ENCODE measurements around the gene RNF126.

DNA sequence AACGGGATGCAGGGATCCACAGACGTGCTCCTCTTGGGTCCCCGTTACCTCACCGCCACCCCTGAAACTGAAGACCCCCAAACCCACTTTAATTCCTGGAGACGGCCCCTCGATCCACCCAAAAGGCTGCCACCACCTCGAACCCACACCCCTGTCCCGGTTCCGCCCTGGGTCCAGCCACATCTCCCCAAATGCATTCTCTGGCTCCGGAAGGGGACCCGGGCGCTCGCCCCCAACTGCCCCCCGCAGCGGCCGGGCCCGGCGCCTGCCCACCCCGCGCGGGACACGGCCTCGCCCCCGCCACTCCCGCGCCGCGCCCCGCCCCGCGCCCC is 13.0 kb upstream of the RNF126 start:
- TF ChIP-seq, protein P1, sequence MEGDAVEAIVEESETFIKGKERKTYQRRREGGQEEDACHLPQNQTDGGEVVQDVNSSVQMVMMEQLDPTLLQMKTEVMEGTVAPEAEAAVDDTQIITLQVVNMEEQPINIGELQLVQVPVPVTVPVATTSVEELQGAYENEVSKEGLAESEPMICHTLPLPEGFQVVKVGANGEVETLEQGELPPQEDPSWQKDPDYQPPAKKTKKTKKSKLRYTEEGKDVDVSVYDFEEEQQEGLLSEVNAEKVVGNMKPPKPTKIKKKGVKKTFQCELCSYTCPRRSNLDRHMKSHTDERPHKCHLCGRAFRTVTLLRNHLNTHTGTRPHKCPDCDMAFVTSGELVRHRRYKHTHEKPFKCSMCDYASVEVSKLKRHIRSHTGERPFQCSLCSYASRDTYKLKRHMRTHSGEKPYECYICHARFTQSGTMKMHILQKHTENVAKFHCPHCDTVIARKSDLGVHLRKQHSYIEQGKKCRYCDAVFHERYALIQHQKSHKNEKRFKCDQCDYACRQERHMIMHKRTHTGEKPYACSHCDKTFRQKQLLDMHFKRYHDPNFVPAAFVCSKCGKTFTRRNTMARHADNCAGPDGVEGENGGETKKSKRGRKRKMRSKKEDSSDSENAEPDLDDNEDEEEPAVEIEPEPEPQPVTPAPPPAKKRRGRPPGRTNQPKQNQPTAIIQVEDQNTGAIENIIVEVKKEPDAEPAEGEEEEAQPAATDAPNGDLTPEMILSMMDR (IDR thresholded peaks at IDR 0.05): no peak
- TF ChIP-seq POLR2A (IDR thresholded peaks at IDR 0.05): no peak
